ENCODE measurements around the gene FBRSL1.
"Not testable (repeated sequence)": the region's sequence is repeated elsewhere in the genome, so short reads cannot be mapped to it uniquely, and the experiment has no call there.

FBRSL1 gene

GRCh38 chr12:132470397-132470796, 19.6 kb upstream of the FBRSL1 start:
- DNase-seq (ENCODE audit: low spot score) = no peak

- no peak for DNase-seq (ENCODE audit: low spot score)
Measured at GRCh38 chr12:132471011-132471857, 18.7 kb upstream of the FBRSL1 start.

- no peak for DNase-seq (ENCODE audit: low spot score)
Measured at GRCh38 chr12:132471858-132472255, 18.1 kb upstream of the FBRSL1 start.

GRCh38 chr12:132472386-132472785, 17.6 kb upstream of the FBRSL1 start:
- no peak for DNase-seq (ENCODE audit: low spot score)

GRCh38 chr12:132474237-132474741, 15.7 kb upstream of the FBRSL1 start:
- DNase-seq (ENCODE audit: low spot score) = no peak

GRCh38 chr12:132474799-132475303, 15.1 kb upstream of the FBRSL1 start:
- not testable (repeated sequence) for DNase-seq (ENCODE audit: low spot score)

GRCh38 chr12:132475304-132476037, 14.5 kb upstream of the FBRSL1 start:
- DNase-seq (ENCODE audit: low spot score) = peak; percentile 26

GRCh38 chr12:132476038-132476414, 13.9 kb upstream of the FBRSL1 start:
- no peak for DNase-seq (ENCODE audit: low spot score)

GRCh38 chr12:132476421-132476820, 13.5 kb upstream of the FBRSL1 start:
- no peak for DNase-seq (ENCODE audit: low spot score)

GRCh38 chr12:132477017-132477702, 12.8 kb upstream of the FBRSL1 start:
- no peak for DNase-seq (ENCODE audit: low spot score)

- DNase-seq (ENCODE audit: low spot score) = no peak
Measured at GRCh38 chr12:132477703-132478432, 12.1 kb upstream of the FBRSL1 start.

GRCh38 chr12:132478433-132478803, 11.5 kb upstream of the FBRSL1 start:
- no peak for DNase-seq (ENCODE audit: low spot score)

GRCh38 chr12:132478845-132479244, 11.1 kb upstream of the FBRSL1 start:
- no peak for DNase-seq (ENCODE audit: low spot score)

- DNase-seq (ENCODE audit: low spot score) = no peak
Measured at GRCh38 chr12:132479291-132479690, 10.7 kb upstream of the FBRSL1 start.

- DNase-seq (ENCODE audit: low spot score) = no peak
Measured at GRCh38 chr12:132479938-132480622, 9.9 kb upstream of the FBRSL1 start.

GRCh38 chr12:132480623-132481132, 9.3 kb upstream of the FBRSL1 start:
- DNase-seq (ENCODE audit: low spot score) = no peak

GRCh38 chr12:132481345-132481744, 8.6 kb upstream of the FBRSL1 start:
- no peak for DNase-seq (ENCODE audit: low spot score)

- no peak for DNase-seq (ENCODE audit: low spot score)
Measured at GRCh38 chr12:132481771-132482745, 7.9 kb upstream of the FBRSL1 start.

GRCh38 chr12:132482771-132483170, 7.2 kb upstream of the FBRSL1 start:
- no peak for DNase-seq (ENCODE audit: low spot score)

- no peak for DNase-seq (ENCODE audit: low spot score)
Measured at GRCh38 chr12:132483208-132483607, 6.7 kb upstream of the FBRSL1 start.
